Measurements from ENCODE around the gene RUNX3.

- TF ChIP-seq CTCF (conservative IDR thresholded peaks at IDR 0.05; ENCODE audit: low read depth, low read length), result no peak
- no peak for TF ChIP-seq EZH2phosphoT487 (IDR thresholded peaks at IDR 0.05; ENCODE audit: borderline replicate concordance, low read length)
Observed at GRCh38 chr1:24898909-24899439, 31.1 kb downstream of the RUNX3 start.
